OCI-LY7 (cell line): ENCODE data around the gene IL18R1.

Source experiments
- CTCF ChIP-seq: fragments of 200-600 bp; sonication (generic); conservative IDR thresholded peaks from 2 replicates; pipeline ENCODE4 v1.5.1; 2014; ENCODE audit warnings: mild to moderate bottlenecking, antibody characterized with exemption, low read length, moderate library complexity, mixed read lengths
- EZH2phosphoT487 ChIP-seq: fragments of 200-600 bp; sonication (generic); IDR thresholded peaks from 2 replicates; pipeline ENCODE4 v1.6.1; 2018; ENCODE audit warnings: low read depth, borderline replicate concordance, mild to moderate bottlenecking, mixed run types, antibody characterized with exemption, low read length, moderate library complexity, mixed read lengths

DNA sequence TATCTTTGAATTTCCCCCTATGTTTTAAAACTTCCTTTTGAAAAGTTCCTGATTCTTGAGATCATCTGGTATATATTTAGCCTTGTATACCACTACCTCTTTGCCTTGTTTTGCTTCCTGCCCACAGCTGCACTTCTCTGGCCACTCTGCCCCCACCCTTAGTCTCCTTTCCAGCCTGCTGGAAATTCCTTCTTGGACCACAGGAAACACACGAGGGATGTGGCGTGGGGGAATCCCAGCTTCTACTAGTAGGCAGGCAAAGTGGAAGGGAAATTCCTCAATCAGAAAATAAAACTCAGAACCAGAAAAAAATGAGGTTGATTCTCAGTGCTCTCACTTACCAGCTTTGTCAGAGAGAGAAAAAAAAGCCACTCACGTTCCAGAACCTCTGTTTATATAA lies 80.7 kb downstream of the IL18R1 start:
- TF ChIP-seq CTCF (no peak), EZH2phosphoT487 (no peak)
